Astrocyte (in vitro differentiated cells and primary cell): ENCODE data around the gene LTB4R.

Experiments used
- CTCF ChIP-seq: IDR thresholded peaks from 2 replicates; pipeline ENCODE4 v1.5.1; 2011; ENCODE audit warnings: low read depth, mild to moderate bottlenecking, inconsistent platforms, low read length, moderate library complexity; ENCODE audit not compliant: insufficient read depth
- EZH2 ChIP-seq: IDR thresholded peaks from 2 replicates; pipeline ENCODE4 v1.6.1; 2012; ENCODE audit warnings: mild to moderate bottlenecking, low read length, inconsistent platforms; ENCODE audit not compliant: insufficient read depth

DNA sequence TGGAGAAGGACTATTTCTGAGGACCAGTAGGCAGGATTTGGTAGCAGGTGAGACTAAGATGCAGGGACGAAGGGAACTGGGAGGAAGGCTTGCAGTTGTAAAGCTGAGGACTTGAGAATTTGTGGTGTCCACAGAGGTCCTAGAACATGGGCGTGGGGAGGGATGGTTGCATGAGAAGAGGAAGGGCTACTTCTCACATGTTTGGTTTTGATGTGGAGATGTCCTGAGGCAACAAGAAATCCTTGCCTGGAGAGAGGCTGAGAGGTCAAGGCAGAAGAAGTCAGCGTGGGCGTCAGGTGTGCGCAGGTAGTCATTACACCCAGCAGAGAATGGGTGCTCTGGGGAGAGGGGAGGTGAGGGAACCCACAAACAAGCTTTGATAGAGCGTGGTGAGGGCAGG, 34.2 kb upstream of the LTB4R start:
- TF ChIP-seq CTCF (no peak), EZH2 (no peak)
